Thoracic aorta (tissue), 2 donors: ENCODE measurements around the gene ZNF275. TPM values are rescaled to one million over a fixed set of nuclear protein-coding genes. Genes with fewer than 3 reads are reported as not detected.

Source experiments
- ATAC-seq: fragments of 150-250 bp; one replicate; pipeline ENCODE4 v1.8.0; 2017; ENCODE audit warnings: low read depth; ENCODE audit not compliant: insufficient number of reproducible peaks, low FRiP score
- DNase-seq: peaks from one replicate; pipeline ENCODE4 v3.0.0-alpha.2; 2020; ENCODE audit warnings: low spot score
- H3K27ac ChIP-seq, 2 donors: fragments of 200-600 bp; sonication (generic); 1 replicate in 1 of 2; 2 replicates in 1 of 2; pipeline ENCODE4 v1.5.1; 2016; ENCODE audit warnings: mild to moderate bottlenecking in 2 of 2, moderate library complexity in 2 of 2
- H3K27me3 ChIP-seq: fragments of 200-600 bp; sonication (generic); replicated peaks from 2 replicates; pipeline ENCODE4 v1.6.0; 2016; ENCODE audit warnings: mild to moderate bottlenecking; ENCODE audit not compliant: insufficient read depth
- H3K36me3 ChIP-seq: fragments of 200-600 bp; sonication (generic); one replicate; pipeline ENCODE4 v1.5.1; 2016
- H3K4me1 ChIP-seq, 2 donors: fragments of 200-600 bp; sonication (generic); 1 replicate in 1 of 2; 2 replicates in 1 of 2; pipeline versions ENCODE4 v1.5.1 to v1.6.0; 2016; ENCODE audit warnings: low read depth in 2 of 2, mild to moderate bottlenecking in 1 of 2; ENCODE audit not compliant: control insufficient read depth in 1 of 2
- H3K4me3 ChIP-seq: fragments of 200-600 bp; sonication (generic); 2 replicates; pipeline ENCODE4 v1.5.1; 2016; ENCODE audit warnings: mild to moderate bottlenecking
- H3K9me3 ChIP-seq: fragments of 200-600 bp; sonication (generic); 2 replicates; pipeline ENCODE4 v1.5.1; 2016
- CTCF ChIP-seq: fragments of 200-600 bp; sonication (generic); IDR thresholded peaks from one replicate; pipeline ENCODE4 v1.5.1; 2019; ENCODE audit warnings: antibody characterized with exemption
- total RNA-seq, 2 donors: library from RNA; depleted of rRNA; stranded (reverse); fragments of >200 nt; gene quantifications; one replicate each; pipeline versions ENCODE4 v1.1.0 to v1.2.3, GENCODE V29; 2016

Gene ZNF275
- total RNA-seq, 2 donors from 2014 or later = 14.5 to 17.1 TPM

GRCh38 chrX:153365670-153366069 lies 31.7 kb downstream of the ZNF275 start:
- Histone ChIP-seq H3K36me3 (no peaks in the 10 kb centered on the region), H3K9me3 (no peaks in the 10 kb centered on the region), H3K27me3 (no peaks in the 10 kb centered on the region), H3K27ac (no peak overlapping the region), H3K4me3 (no peak overlapping the region), H3K4me1 (no peaks in the 10 kb centered on the region)
- ATAC-seq = no peak
- no peak for TF ChIP-seq CTCF
- no peak for DNase-seq

GRCh38 chrX:153366119-153366518 lies 32.2 kb downstream of the ZNF275 start:
- H3K4me1 ChIP-seq = no peaks in the 10 kb centered on the region
- no peaks in the 10 kb centered on the region for H3K27me3 ChIP-seq
- no peak for ATAC-seq
- DNase-seq = no peak
- H3K36me3 ChIP-seq = no peaks in the 10 kb centered on the region
- H3K9me3 ChIP-seq = no peaks in the 10 kb centered on the region
- TF ChIP-seq CTCF = no peak
- no peak overlapping the region for H3K27ac ChIP-seq
- H3K4me3 ChIP-seq = no peak overlapping the region

GRCh38 chrX:153366878-153367538 lies 33.1 kb downstream of the ZNF275 start:
- no peak for ATAC-seq
- Histone ChIP-seq H3K27ac (no peak overlapping the region), H3K27me3 (no peaks in the 10 kb centered on the region), H3K4me1 (no peaks in the 10 kb centered on the region), H3K4me3 (no peak overlapping the region), H3K9me3 (no peaks in the 10 kb centered on the region), H3K36me3 (no peaks in the 10 kb centered on the region)
- no peak for TF ChIP-seq CTCF
- no peak for DNase-seq

- ATAC-seq (no peak), DNase-seq (no peak)
- H3K36me3 ChIP-seq = no peaks in the 10 kb centered on the region
- H3K4me3 ChIP-seq = no peak overlapping the region
- H3K27ac ChIP-seq = no peak overlapping the region
- no peaks in the 10 kb centered on the region for H3K27me3 ChIP-seq
- H3K4me1 ChIP-seq = no peaks in the 10 kb centered on the region
- TF ChIP-seq CTCF = no peak
- H3K9me3 ChIP-seq = no peaks in the 10 kb centered on the region
Measured at GRCh38 chrX:153370293-153371055, 36.5 kb downstream of the ZNF275 start.

GRCh38 chrX:153371256-153371655 lies 37.3 kb downstream of the ZNF275 start:
- Histone ChIP-seq H3K27me3 (no peaks in the 10 kb centered on the region), H3K27ac (no peak overlapping the region), H3K36me3 (no peaks in the 10 kb centered on the region), H3K4me3 (no peak overlapping the region), H3K4me1 (no peaks in the 10 kb centered on the region), H3K9me3 (no peaks in the 10 kb centered on the region)
- ATAC-seq (no peak), DNase-seq (no peak)
- TF ChIP-seq CTCF = no peak
